GM13977 (cell line): ENCODE measurements around the gene FAT1.

Source experiments
- DNase-seq: peaks from one replicate; pipeline ENCODE4 v3.0.0; 2012; ENCODE audit warnings: low spot score
- in situ Hi-C: fragments of 300-500 bp; cut with MboI; formaldehyde crosslinking; loops from one replicate; pipeline ENCODE4 v1.12.0; 2022; ENCODE audit warnings: low sequenced_read_pairs, low pct_unique_long_range_greater_than_20kb, mixed read lengths, inconsistent platforms; ENCODE audit not compliant: unreplicated experiment
- TF ChIP-seq, protein P1 (sequence below): IDR thresholded peaks from 2 replicates; pipeline ENCODE4 v1.5.1; 2012; ENCODE audit warnings: mild to moderate bottlenecking, control low read depth; ENCODE audit not compliant: insufficient read depth; ENCODE audit errors: extremely low read depth, missing control alignments

Gene FAT1

GRCh38 chr4:186580669-186581068 lies 143.0 kb downstream of the FAT1 start:
- DNase-seq = no peak
- in situ Hi-C loops = no loop called here
- TF ChIP-seq, protein P1, sequence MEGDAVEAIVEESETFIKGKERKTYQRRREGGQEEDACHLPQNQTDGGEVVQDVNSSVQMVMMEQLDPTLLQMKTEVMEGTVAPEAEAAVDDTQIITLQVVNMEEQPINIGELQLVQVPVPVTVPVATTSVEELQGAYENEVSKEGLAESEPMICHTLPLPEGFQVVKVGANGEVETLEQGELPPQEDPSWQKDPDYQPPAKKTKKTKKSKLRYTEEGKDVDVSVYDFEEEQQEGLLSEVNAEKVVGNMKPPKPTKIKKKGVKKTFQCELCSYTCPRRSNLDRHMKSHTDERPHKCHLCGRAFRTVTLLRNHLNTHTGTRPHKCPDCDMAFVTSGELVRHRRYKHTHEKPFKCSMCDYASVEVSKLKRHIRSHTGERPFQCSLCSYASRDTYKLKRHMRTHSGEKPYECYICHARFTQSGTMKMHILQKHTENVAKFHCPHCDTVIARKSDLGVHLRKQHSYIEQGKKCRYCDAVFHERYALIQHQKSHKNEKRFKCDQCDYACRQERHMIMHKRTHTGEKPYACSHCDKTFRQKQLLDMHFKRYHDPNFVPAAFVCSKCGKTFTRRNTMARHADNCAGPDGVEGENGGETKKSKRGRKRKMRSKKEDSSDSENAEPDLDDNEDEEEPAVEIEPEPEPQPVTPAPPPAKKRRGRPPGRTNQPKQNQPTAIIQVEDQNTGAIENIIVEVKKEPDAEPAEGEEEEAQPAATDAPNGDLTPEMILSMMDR = no peak

GRCh38 chr4:186570193-186570996 lies 153.3 kb downstream of the FAT1 start:
- in situ Hi-C loops = no loop called here
- TF ChIP-seq, protein P1 = no peak
- no peak for DNase-seq

GRCh38 chr4:186569533-186570192 lies 154.0 kb downstream of the FAT1 start:
- in situ Hi-C loops = no loop called here

GRCh38 chr4:186566068-186566467 lies 157.6 kb downstream of the FAT1 start:
- DNase-seq = no peak
- TF ChIP-seq, protein P1 = no peak
- in situ Hi-C loops = no loop called here

More at GRCh38 chr4:186569533-186570192, 154.0 kb downstream of the FAT1 start:
- DNase-seq = no peak
- TF ChIP-seq, protein P1 = no peak

DNA sequence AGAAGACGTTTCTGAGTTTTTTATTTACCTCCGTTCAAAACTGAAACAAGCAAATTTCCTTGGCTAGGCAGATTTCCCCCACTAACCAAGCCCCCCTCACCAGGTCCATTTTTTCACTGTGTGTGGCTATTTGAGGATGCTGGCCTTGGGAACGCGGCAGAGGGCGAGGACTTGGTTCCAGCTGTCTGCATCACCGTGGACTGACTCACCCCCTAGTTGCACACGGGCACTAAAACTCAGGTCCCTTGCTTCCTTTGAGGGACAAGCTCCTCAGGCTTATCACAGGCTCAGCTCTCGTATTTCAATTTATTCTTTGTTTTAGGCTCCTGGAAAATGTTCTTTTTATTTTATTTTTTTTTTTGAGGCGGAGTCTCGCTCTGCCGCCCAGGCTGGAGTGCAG lies 159.9 kb downstream of the FAT1 start:
- DNase-seq = no peak
- in situ Hi-C loops = no loop called here
- TF ChIP-seq, protein P1 = no peak

- TF ChIP-seq, protein P1 = no peak
- in situ Hi-C loops = no loop called here
- no peak for DNase-seq
These were observed 161.9 kb downstream of the FAT1 start for GRCh38 chr4:186561748-186562147.
